Testis (tissue), 3 donors: ENCODE data around the gene ABHD2. TPM values are rescaled to one million over a fixed set of nuclear protein-coding genes. Genes with fewer than 3 reads are reported as not detected.
"Not testable (repeated sequence)": the region's sequence is repeated elsewhere in the genome, so short reads cannot be mapped to it uniquely, and the experiment has no call there.

Source experiments
- DNase-seq: peaks from one replicate; pipeline ENCODE4 v3.0.0-alpha.2; 2019
- H3K27ac ChIP-seq, 2 donors: fragments of 200-600 bp; sonication (generic); one replicate each; pipeline ENCODE4 v1.5.1; 2019
- H3K27me3 ChIP-seq: fragments of 200-600 bp; sonication (generic); one replicate; pipeline ENCODE4 v1.5.1; 2019
- H3K36me3 ChIP-seq: fragments of 200-600 bp; sonication (generic); one replicate; pipeline ENCODE4 v1.5.1; 2017; ENCODE audit warnings: low read depth; ENCODE audit errors: missing control alignments
- H3K4me1 ChIP-seq: fragments of 200-600 bp; sonication (generic); one replicate; pipeline ENCODE4 v1.5.1; 2019
- H3K4me3 ChIP-seq, 2 donors: fragments of 200-600 bp; sonication (generic); one replicate each; pipeline ENCODE4 v1.5.1; 2017 to 2019
- H3K9me3 ChIP-seq: fragments of 200-600 bp; sonication (generic); one replicate; pipeline ENCODE4 v1.5.1; 2017
- CTCF ChIP-seq, 3 experiments: fragments of 450-650 bp in 2 of 3; fragments of 200-600 bp in 1 of 3; sonication (generic) in 1 of 3; IDR thresholded peaks; one replicate each; pipeline ENCODE4 v1.5.1; 2016 to 2019; ENCODE audit warnings: antibody characterized with exemption in 3 of 3, mild to moderate bottlenecking in 2 of 3, moderate library complexity in 1 of 3
- POLR2A ChIP-seq: fragments of 450-650 bp; IDR thresholded peaks from one replicate; pipeline ENCODE4 v1.6.1; 2017; ENCODE audit warnings: antibody characterized with exemption, mild to moderate bottlenecking, moderate library complexity
- WGBS, 2 donors: methylation state at CpG; one replicate each; pipeline ENCODE4 v1.1.5; 2018; 5-methylcytosine and 5-hydroxymethylcytosine counted together
- intact Hi-C: fragments of 100-400 bp; cut with DNase I; formaldehyde crosslinking; loops from one replicate; pipeline ENCODE4 v1.15.1; 2023; ENCODE audit warnings: low total_unique reads
- polyA plus RNA-seq: library from polyadenylated mRNA; stranded (reverse); fragments of 350-450 nt; fragmentation: Illumina TruSeq; extraction: RNeasy Lipid Tissue Mini Kit (QIAGEN cat#74804); gene quantifications from one replicate; pipeline ENCODE4 v1.2.3, GENCODE V29; 2014; ENCODE audit warnings: low read depth, low replicate concordance; ENCODE audit not compliant: insufficient read depth
- total RNA-seq, 2 donors: library from RNA; depleted of rRNA; stranded (reverse); fragments of >200 nt; gene quantifications; one replicate each; pipeline ENCODE4 v1.2.3, GENCODE V29; 2016

Gene ABHD2
- total and polyA plus RNA-seq, 3 donors from 2014 or later: 82.5 to 214 (median 109) TPM

DNA sequence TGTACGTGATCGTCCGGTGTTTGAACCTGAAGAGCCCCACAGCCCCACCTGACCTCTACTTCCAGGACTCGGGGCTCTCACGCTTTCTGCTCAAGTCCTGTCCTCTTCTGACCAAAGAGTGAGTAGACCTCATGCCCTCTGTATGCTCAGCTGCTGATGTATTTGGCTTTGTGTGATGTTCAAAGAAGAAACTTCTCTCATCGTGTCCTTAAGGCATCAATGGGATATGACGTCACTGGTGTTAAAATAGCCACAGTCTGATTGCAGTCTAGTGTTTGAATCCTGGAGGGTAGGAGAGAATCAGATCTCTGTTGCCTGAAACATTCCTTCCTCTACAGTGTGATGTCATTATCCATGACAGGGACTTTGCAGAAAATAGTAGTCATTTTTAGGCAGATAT is 28.1 kb downstream of the ABHD2 start:
- Histone ChIP-seq H3K4me1 (peaks cover 9% of the 10 kb centered on the region), H3K27ac (no peak overlapping the region), H3K36me3 (no peaks in the 10 kb centered on the region), H3K27me3 (no peaks in the 10 kb centered on the region), H3K9me3 (no peaks in the 10 kb centered on the region), H3K4me3 (no peak overlapping the region)
- whole genome bisulfite sequencing, 2 donors: 82 to 84% methylated on average over 7 of the region's 7 CpGs
- TF ChIP-seq POLR2A (no peak), CTCF (IDR thresholded peaks at IDR 0.05) (no peak)
- no peak for DNase-seq
- intact Hi-C loops: no loop called here

GRCh38 chr15:89117790-89118189 is 29.5 kb downstream of the ABHD2 start:
- Histone ChIP-seq H3K27ac (no peak overlapping the region), H3K27me3 (no peaks in the 10 kb centered on the region), H3K9me3 (no peaks in the 10 kb centered on the region), H3K4me1 (peaks cover 4% of the 10 kb centered on the region), H3K36me3 (no peaks in the 10 kb centered on the region), H3K4me3 (no peak overlapping the region)
- DNase-seq: no peak
- intact Hi-C loops: no loop called here
- 79 to 82% methylated on average over 3 of the region's 3 CpGs for WGBS, 2 donors
- no peak for TF ChIP-seq CTCF (IDR thresholded peaks at IDR 0.05)
- no peak for TF ChIP-seq POLR2A

DNA sequence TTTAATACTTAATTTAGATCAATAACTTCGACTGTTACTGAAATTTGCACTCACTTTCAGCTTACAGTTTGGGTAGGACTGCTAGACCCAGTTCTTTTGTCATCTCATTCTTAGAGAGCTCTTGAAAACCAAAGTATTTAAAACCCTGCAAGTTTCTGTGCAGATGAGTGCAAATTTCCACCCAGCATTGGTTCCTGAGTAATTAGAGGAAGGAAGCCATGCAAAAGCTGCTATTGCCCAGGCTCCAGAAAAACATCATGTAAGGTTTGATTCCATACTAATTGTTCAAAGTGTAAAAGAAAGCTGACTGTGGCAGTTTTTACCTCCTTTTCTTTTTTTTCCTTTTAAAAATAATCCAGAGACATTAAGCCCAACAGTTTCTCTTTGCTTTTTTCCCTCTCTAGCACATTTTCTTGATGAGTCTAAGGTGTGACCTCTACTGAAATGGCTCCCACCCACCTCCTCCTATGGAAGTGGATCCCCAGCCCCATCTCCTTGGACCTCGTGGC is 30.3 kb downstream of the ABHD2 start:
- H3K27me3 ChIP-seq: no peaks in the 10 kb centered on the region
- TF ChIP-seq CTCF (IDR thresholded peaks at IDR 0.05) (no peak), POLR2A (no peak)
- no peak overlapping the region for H3K27ac ChIP-seq
- no peaks in the 10 kb centered on the region for H3K9me3 ChIP-seq
- H3K4me3 ChIP-seq: no peak overlapping the region
- WGBS, 2 donors: 80 to 83% methylated on average over 2 of the region's 2 CpGs
- intact Hi-C loops: no loop called here
- DNase-seq: no peak
- H3K36me3 ChIP-seq: no peaks in the 10 kb centered on the region
- peaks cover 4% of the 10 kb centered on the region for H3K4me1 ChIP-seq

- no peak for DNase-seq
- no peaks in the 10 kb centered on the region for H3K9me3 ChIP-seq
- intact Hi-C loops: no loop called here
- H3K36me3 ChIP-seq: no peaks in the 10 kb centered on the region
- H3K27me3 ChIP-seq: no peaks in the 10 kb centered on the region
- WGBS, 2 donors: 83 to 84% methylated on average over 12 of the region's 12 CpGs
- H3K27ac ChIP-seq: no peak overlapping the region
- TF ChIP-seq POLR2A: no peak
- no peak for TF ChIP-seq CTCF (IDR thresholded peaks at IDR 0.05)
- H3K4me1 ChIP-seq: peaks cover 4% of the 10 kb centered on the region
- no peak overlapping the region for H3K4me3 ChIP-seq
These were observed 31.5 kb downstream of the ABHD2 start for GRCh38 chr15:89119489-89120478.

- 94 to 95% methylated on average over 13 of the region's 13 CpGs for WGBS, 2 donors
- DNase-seq, H3K9me3 ChIP-seq, intact Hi-C loops, H3K36me3 ChIP-seq, H3K4me1 ChIP-seq, H3K27ac ChIP-seq, H3K4me3 ChIP-seq, H3K27me3 ChIP-seq: not testable (repeated sequence)
These were observed 32.3 kb downstream of the ABHD2 start for GRCh38 chr15:89120479-89121000.
